GM20431 (cell line): ENCODE measurements around the gene PTPRD.
"Not testable (repeated sequence)": the region's sequence is repeated elsewhere in the genome, so short reads cannot be mapped to it uniquely, and the experiment has no call there.

Source experiments
- in situ Hi-C: fragments of 300-500 bp; cut with MseI, MboI; formaldehyde crosslinking; loops from one replicate; pipeline ENCODE4 v1.15.0; 2020; ENCODE audit warnings: low sequenced_read_pairs; ENCODE audit not compliant: unreplicated experiment

PTPRD gene

DNA sequence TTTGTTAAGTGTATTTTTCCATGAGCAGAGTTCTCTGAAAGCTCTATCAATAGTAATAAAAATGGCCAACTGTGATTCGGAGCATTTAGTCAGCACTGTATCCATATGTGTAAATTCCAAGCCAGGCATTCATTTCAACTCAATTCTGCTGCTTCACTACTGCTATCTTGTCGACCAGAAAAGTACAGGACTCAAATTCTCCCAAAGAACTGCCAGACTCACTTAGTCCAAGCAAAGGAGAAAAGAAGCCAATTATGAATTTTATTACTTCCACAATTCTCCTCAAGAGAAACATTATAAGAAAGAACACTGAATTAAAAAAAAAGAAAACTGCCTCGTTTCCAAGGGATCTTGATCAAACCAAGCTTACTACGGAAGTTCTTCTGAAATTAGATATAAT, 1906.9 kb downstream of the PTPRD start:
- in situ Hi-C loops, result no loop called here

DNA sequence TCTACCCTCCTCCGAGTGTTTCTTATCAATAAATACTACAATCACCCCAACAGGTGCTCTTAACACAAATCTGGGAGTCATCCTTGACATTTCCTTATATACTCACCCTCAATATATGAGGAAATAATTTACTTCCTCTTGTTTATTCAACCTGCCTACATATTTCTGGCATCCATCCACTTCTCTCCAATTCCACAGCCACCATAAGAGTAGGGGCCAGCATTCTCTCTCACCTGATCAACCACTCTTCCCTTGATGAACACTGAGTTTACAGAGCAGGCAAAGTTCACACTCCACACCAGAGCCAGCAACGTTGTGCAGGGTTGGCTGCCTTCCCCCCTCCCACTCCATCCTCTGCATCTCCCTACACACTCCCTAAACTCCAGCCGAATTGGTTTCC, 1908.9 kb downstream of the PTPRD start:
- in situ Hi-C loops, result no loop called here

DNA sequence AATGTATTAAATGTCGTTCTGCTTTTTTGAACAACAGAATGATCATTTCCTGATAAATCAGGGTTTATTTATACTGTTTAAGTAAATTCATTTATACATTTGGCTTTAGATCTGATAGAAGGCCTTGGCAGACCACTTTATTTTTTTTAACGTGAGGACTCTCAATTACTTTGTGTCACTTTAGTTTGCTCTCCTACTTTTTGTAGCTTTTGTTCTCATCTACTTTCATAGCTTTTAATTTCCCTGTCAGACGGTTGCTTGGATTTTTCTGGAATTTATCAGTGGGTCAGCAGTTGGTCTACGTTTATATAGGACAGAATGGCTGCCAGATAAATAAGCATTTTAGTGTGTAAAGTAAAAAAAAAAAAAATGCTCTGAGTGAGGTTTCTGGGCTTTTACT, 1910.9 kb downstream of the PTPRD start:
- in situ Hi-C loops, result no loop called here

DNA sequence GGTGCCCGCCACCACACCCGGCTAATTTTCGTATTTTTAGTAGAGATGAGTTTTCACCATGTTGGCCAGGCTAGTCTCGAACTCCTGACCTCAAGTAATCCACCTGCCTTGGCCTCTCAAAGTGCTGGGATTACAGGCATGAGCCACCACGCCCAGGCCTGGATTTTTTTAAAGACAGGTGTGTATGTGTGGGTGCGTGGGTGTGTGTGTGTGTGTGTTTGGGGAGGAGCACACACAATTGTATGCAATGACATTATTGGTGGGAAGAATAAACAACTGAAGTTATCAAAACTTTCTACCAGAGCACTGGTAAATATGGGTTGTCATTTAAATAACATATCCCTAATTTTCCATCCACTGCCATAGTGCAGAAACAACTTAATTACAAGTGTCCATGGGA, 1915.2 kb downstream of the PTPRD start:
- in situ Hi-C loops, result not testable (repeated sequence)

DNA sequence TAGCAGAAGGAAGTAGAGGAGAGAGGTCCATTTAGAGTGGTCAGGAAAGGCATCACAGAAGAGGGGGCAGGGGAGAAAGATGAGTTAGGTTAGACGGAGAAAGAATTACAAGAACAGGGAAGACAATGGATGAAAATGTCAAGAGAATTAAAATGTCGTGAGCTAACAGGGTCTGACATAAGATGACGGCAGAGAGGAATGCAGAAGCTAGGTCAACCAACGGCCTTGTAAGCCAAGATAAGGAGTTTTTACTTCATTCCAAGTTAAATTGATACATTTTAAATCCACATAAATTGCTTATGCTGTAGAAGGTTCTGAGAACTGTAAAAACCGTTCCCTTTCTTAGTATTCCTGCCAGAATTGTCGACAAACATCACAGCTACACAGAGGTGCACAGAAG, 1916.3 kb downstream of the PTPRD start:
- in situ Hi-C loops, result no loop called here

DNA sequence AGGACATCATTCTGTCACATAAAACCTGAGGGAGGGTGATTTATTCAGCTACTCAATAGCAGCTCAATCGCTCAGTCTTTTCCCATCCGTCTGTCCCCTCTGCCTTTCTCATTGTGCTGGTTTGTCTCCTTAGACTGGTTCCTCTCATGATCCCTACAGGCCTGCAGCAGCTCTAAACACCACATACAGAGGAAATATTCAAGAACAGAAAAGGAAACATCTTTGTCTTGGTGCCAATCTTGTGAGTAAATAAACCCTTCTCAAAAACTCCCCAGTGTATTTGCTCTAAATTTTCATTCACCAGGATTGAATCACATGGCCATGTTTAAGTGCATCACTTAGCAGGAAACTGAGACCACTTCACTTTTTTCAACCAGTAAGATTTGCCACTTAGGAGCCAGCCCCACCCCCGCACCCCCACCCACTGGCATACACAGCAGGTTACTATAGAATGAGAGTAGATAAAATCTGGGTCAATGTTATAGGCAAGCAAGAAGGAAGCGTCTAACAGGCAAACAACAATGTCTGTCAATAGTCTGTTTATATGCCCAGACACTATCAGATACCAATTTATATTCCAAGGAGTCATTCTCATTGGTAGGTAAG, 1917.7 kb downstream of the PTPRD start:
- in situ Hi-C loops, result no loop called here

DNA sequence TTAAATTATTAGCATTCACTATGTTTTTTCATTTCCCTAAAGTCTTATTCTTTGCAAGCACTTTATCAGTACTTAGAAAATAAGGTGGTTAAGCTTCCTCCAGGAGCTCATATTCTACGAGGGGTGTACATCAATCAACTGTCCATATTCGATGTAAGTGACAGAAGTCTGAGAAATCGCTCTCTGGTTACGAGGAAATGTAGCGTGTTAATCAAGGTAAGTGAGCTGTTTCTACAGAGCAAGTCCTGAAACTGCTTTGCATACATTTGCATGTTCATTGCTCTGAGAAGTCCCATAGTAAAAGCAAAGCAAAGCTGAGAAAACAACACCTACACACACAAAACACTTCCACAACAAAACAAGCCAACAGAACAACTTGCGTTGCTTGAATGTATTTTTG, 1919.3 kb downstream of the PTPRD start:
- in situ Hi-C loops, result no loop called here

DNA sequence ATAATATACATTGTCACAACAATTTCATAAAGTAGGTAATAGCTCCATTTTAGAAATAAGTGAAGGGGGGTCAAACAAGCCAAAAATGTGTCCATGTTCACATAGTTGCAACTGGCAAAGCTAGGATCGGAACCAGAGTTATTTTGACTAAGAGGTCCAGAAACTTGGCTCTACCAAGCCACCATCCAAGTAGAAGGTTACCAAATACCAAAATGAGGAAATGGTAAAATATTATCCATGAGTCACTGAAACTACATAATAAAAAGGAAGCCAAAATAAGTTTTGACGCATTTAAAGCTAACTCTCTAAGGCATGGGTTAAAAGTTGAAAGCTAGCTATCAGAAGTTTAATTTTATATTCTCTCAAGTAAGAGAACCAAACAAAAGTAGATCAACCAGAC, 1926.3 kb downstream of the PTPRD start:
- in situ Hi-C loops, result no loop called here

DNA sequence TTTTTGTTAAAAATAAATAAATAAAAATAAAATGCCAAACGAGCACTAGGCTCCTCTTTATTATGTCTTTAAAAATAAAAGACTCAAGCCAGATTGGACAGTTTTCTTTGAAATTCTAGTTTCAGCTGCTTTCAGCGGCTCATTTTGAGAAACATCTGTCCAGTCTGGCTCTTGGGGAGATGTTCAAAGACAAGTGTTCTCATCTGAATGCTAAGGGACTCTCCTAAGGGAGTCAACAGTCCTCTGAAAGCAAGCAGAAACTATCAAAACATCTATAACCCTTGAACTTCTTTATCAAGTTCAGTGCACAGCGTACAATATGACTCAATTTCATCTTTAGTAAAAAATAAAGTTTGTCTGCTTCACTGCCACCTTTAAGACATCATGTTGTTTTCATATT, 1927.0 kb downstream of the PTPRD start:
- in situ Hi-C loops, result no loop called here

DNA sequence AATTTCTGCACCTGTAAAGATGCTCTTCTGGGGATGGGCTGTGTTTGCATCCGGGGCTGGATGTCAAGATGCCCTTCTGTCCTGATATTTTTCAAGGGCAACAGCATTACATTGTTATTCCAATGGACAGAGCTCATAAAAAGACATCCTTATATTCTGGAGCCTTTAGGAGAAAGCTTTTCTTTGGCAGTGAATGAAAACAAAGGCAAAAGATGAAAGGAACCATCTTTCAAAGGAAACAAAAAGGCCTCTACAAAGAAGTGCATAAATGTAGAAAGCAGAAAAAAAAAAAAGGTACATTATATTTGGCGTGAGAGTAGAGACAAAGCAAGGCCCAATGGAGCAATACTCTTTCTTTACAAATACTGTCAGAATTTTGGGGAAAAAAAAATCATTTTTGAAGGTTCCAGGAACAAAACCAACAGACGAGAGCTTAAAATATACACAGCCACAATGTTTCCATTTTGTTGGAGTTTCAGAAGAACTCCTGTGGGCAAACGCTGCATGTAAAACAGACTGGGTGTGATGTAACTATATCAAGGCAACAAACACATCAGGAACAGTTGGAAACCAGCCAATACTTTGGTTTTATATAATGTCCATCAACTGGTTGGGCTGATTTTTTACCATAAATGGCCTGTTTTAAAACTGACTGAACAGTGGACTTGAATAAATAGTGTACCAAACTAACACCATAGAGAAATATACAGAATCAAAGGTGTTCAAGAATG, 1927.7 kb downstream of the PTPRD start:
- in situ Hi-C loops, result no loop called here

DNA sequence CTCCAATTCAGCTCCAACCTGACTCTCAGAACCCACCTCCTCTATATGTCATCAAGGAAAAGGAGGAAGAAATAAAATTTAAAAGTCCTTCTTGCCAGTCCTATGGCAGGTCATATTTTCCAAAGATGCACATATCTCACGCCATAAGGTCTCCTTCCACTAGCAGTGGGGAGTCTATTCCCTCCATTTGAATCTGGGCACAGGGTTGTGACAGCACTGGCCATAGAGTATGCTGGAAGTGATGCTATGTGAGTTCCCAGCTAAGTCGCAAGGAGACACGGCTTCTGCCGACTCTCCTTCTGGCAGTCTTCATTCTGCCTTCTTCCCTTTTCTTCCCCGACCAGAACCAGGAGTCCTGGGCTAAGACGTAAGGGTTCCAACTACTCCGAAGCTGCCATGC, 1929.3 kb downstream of the PTPRD start:
- in situ Hi-C loops, result no loop called here

DNA sequence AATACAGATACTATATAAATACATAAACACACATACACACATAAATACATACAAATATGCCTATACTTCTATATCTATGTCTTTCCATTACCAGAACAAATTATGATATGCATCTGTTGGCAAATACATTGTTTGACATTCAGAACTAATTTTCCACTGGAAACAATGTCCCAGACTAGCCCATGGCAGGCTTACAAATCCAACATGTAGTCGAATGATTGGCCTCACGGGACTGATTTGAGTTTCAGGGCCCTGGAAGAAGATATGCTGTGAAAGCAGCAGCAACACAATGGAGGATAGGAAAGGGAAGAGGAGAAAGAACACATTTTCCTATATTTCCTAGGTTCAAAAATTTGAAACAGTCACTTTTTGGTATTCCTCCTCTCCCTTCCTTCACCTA, 1932.1 kb downstream of the PTPRD start:
- in situ Hi-C loops, result no loop called here

DNA sequence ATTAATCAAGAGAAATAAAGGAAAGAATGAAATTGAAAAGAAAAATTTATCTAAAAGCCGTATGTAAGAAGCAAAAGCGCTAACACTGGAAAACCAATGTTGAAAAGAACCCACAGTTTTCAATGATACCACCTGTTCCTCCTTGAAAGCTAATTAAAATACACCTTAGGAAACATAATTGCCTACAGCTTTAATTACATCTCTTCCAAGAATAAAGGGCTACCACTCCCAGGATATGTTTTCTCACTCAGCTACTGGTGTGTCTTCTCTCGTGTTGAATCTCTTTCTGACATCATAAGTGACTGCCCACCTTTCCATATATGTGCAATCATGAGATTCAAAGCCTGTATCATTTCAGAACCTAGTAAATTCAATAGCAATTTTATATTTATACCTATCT, 1932.6 kb downstream of the PTPRD start:
- in situ Hi-C loops, result no loop called here

DNA sequence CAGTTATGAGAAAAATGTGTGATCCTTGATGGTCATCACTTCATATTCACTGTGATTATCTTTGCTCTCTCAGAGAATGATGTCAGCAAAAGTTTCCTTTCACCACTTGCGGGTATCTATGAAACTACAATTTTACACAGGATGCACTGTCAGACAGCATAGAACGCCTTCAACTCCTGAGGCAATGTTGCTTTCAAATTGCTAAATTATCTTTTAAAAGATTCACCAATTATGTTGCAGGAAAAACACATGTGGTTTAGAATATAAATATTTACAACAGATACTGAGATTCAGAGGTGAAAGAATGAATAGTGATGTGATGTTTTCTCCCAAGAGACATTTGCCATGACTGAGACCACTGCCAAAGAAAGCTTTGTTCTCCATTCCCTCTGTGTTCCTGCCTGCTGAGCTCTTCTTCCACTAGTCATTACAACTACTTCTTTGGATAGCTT, 1933.4 kb downstream of the PTPRD start:
- in situ Hi-C loops, result no loop called here

DNA sequence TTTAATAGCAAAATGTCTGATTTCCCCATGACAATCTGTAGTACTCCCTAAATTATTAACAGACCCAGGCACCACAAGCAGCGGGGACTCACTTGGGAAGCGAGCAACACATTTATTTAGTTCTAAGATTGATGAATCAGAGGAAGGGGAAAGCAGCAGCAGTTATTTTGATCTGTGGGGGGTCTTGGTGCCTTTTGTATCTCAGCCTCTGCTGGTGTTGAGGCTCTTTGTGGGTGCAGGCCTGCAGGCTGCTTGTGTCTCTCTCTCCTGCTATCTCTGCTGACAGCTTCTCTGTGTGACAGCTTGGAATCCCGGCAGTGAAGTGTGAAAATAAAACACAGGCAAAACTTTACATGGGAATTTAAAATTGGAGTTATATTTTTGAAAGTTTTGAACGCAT, 1935.1 kb downstream of the PTPRD start:
- in situ Hi-C loops, result no loop called here

DNA sequence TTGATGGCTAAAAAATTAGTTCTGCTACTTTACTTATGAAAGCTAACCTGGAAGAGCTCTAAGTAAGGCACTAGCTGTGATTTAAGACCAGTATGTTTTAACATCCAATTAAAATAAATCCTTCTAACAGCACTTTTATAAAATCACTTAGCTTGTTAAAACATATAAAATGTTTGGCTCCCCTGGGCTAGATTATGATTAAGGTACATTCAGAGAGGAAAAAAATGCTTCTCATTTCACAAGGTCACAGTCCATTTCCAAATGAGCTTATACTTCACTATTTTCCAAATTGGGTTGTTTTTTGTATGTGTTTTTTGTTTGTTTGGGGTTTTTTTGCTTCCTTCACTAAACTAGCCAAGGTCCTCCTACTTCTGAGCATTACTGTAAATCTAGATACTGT, 1938.3 kb downstream of the PTPRD start:
- in situ Hi-C loops, result no loop called here

DNA sequence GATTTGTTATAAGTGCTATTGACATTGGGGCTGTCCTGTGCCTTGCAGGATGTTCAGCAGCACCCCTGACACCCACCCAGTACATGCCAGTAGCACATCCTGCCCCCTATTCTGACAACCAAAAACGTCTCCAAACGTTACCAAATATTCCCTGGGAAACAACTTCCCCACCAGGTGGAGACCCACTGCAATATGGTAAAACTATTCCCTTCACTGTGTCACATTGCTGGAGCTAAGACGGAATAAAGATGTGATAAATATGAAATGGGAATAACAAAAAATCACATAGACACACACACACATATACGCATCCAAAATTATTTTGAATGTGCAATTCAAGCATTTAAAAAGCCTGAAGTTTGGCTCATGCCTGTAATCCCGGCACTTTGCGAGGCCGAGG, 1939.0 kb downstream of the PTPRD start:
- in situ Hi-C loops, result no loop called here

DNA sequence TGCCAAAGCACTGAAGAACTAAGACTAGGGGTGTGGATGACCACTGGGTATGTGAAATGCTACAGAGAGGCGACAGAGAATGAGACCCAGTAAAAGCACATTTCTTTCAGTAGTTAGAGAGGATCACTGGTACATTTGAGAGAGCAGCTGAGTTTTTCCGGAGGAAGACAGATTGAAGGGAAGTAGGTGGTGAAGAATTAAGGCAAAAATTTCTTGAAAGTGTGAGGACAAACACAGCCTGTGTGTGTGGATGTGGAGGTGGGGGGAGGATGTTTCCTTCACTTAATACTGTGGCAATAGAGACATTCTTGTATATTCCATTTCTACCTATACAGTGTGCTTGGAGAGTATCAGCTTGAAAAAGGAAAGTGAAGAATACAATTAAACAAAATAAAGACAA, 1942.1 kb downstream of the PTPRD start:
- in situ Hi-C loops, result no loop called here

DNA sequence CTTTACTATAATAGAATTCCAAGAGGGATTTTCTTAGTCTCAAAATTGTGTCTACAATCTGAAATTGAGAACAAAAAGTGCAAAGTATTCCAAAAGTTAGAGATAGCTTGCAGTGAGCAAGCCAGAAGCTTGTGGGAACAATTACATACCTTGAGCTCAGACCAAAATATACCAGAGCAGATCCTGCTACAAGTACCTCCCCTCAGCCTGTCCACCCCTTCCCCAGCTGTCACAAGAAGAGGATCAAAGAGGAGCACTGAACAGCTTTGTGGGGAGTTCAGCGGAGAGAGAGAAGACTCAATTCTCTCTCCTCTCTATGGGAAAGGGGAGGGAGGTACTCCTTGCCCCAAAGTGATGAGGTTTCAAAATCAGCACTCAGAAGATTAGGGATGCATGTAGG, 1944.1 kb downstream of the PTPRD start:
- in situ Hi-C loops, result no loop called here

DNA sequence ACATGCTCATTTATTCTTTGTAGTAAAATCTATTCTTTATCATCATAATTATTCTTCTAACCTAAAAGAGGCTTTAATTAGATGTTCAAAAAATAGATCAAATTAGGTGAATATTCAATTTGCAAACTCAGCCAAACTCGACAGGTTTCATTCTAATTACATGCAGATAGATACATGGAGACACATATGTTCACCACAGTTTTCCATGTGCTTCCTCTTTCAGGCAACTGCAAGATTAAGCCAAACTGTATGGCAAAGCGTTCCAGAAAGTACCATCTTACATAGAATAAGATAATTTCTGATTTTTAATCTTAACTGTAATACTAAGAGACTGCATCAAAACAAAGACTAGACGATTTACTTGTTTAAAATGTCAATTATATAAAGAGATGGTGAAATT, 1944.6 kb downstream of the PTPRD start:
- in situ Hi-C loops, result no loop called here

DNA sequence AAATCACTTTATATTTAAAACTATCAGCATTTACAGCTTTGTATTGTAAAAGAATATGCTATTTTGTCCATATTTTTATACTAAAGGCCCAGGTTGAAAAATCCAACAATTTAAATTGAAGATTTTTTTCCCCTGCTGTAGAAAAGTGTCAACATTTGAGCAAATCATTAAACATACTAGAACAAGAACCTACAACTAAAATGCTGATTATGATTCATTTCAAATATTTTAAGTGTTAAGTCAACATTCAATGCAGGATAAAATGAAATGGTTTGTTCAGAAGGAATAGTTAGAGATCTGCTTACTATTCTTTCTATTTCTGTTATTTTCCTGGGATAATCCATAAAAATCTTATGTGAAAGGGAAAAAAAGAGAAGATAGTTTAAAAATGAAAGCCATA, 1946.7 kb downstream of the PTPRD start:
- in situ Hi-C loops, result no loop called here

DNA sequence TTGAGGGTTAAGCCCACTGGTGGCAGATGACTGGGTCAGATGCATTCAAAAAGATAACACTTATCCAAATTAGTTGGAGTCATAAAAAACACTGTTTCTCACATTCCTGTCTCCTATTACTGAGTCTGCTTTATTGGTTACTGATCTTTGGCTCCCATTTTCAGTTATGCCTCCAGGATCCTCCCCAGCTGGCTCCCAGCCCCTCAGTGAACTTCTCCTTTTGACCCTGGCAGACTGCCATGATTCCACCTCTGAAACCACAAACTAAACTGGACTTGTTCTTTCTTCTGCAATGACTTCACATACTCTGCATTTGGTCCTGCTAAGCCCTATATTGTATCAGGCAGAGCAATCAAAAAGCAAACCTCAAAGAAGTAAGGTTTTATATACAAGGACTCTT, 1952.4 kb downstream of the PTPRD start:
- in situ Hi-C loops, result no loop called here
